GM13976 (cell line): ENCODE measurements around the gene TDRD9.

Experiments
- DNase-seq: peaks from one replicate; pipeline ENCODE4 v3.0.0; 2012; ENCODE audit warnings: low spot score
- in situ Hi-C: fragments of 300-500 bp; cut with MboI; formaldehyde crosslinking; loops from one replicate; pipeline ENCODE4 v1.12.0; 2022; ENCODE audit warnings: low sequenced_read_pairs, mixed read lengths, inconsistent platforms; ENCODE audit not compliant: unreplicated experiment
- TF ChIP-seq, protein P1 (sequence below): IDR thresholded peaks from 2 replicates; pipeline ENCODE4 v1.5.1; 2012; ENCODE audit warnings: borderline replicate concordance, mild to moderate bottlenecking; ENCODE audit not compliant: insufficient read depth; ENCODE audit errors: extremely low read depth, missing control alignments, control extremely low read depth

The TDRD9 gene

DNA sequence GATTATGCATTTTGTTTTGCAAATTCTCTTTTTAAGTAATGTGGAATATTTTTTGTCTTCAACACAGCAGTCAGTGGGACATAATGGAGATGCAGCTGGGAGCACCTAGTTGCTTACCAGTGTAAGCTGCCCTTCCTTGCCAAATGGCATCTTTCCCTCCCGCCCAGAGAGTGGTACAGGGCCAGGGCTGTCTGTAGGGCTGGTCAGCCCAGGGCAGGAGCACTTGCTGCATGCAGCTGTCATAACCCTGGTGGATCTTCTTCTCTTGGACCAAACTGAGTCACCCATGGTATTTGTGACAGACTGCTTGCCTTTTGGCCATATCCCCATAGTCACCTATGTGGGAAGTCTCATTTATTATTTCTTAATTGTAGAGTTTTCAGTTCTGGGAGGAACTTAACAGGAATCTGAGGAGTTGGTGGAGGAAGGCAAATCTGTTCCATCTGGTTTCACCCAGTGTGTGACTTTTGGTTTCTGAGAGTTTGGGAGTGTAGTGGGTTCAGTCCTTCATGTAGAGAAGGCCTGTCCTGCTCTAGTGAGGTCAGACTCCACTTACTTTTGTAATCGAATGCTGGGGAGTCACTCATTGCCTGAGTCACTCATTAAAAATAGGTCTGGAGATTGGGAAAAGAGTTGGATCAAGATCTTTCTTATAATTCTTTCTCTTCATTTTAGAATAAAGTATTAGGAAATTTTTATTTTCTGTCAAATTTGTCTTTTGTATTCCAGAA, 95.2 kb downstream of the TDRD9 start:
- TF ChIP-seq, protein P1, sequence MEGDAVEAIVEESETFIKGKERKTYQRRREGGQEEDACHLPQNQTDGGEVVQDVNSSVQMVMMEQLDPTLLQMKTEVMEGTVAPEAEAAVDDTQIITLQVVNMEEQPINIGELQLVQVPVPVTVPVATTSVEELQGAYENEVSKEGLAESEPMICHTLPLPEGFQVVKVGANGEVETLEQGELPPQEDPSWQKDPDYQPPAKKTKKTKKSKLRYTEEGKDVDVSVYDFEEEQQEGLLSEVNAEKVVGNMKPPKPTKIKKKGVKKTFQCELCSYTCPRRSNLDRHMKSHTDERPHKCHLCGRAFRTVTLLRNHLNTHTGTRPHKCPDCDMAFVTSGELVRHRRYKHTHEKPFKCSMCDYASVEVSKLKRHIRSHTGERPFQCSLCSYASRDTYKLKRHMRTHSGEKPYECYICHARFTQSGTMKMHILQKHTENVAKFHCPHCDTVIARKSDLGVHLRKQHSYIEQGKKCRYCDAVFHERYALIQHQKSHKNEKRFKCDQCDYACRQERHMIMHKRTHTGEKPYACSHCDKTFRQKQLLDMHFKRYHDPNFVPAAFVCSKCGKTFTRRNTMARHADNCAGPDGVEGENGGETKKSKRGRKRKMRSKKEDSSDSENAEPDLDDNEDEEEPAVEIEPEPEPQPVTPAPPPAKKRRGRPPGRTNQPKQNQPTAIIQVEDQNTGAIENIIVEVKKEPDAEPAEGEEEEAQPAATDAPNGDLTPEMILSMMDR: no peak
- in situ Hi-C loops: no loop called here
- DNase-seq: no peak

DNA sequence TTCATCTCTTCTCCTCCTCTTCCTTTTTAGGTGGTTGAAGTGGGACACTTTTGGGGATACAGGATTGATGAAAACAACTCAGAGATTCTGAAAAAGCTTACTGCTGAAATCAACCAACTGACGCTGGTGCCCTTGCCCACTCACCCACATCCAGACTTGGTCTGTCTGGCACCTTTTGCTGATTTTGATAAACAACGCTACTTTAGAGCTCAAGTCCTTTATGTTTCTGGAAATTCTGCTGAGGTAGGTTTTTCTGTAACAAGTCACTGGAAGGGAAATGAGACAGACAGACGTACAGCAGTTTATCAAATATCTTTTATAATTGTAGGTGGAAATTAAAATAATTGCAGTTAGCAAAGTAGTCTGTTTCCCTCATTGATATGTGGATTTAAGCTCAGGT, 97.3 kb downstream of the TDRD9 start:
- in situ Hi-C loops: no loop called here
- DNase-seq: no peak
- TF ChIP-seq, protein P1: no peak

DNA sequence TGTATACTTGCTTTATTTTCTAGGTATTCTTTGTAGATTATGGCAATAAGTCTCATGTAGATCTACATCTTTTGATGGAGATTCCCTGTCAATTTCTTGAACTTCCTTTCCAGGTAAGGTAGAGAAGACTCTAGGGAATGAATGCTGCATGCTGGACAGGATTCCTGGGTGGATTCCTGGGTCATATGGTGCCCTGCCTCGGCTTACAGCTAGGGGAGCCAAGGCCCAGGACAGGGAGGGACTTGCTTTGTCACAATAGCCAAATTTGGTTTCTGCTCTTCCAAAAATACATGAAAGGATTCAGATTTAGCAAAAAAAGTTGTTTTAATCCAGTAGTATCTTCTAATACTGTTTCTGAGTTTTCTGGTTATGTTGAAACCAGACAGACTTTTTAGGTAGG, 97.8 kb downstream of the TDRD9 start:
- in situ Hi-C loops: no loop called here
- TF ChIP-seq, protein P1: no peak
- no peak for DNase-seq

DNA sequence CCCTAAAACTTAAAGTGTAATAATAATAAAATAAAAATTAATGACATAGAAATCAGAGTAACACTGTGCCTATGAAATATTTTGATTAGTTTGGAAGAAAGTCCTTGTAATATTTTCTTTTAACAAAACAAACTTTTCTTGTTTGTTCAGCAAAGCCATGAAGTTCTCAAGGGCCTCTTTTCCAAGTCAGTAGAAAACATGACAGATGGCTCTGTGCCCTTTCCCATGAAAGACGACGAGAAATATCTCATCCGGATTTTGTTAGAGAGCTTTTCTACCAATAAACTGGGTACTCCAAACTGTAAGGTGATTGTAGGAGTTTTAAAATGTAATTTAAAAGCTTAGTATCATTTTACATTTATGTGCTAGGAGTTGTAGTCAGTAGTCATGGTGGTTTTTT, 102.7 kb downstream of the TDRD9 start:
- DNase-seq: no peak
- in situ Hi-C loops: no loop called here
- TF ChIP-seq, protein P1: no peak

DNA sequence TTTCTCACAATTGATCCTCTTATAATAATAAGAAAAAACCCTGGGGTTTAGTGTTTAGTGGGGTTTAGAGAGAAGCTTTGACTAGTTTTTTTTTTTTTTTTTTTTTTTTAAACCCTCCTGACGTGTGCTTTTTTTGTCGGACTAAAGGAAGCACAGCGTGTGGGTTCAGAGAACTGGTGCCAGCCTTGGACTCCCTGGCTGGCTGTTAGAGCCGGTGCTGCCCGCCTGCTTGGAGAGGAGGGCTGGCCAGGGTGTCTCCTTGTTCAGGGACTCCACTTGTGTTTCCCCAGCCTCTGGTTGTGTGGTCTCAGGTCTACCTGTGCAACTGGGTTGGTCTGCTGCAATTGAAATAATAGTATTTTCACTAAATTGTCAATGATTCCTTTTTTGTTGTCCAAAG, 103.1 kb downstream of the TDRD9 start:
- in situ Hi-C loops: no loop called here
- DNase-seq: no peak
- TF ChIP-seq, protein P1: no peak

DNA sequence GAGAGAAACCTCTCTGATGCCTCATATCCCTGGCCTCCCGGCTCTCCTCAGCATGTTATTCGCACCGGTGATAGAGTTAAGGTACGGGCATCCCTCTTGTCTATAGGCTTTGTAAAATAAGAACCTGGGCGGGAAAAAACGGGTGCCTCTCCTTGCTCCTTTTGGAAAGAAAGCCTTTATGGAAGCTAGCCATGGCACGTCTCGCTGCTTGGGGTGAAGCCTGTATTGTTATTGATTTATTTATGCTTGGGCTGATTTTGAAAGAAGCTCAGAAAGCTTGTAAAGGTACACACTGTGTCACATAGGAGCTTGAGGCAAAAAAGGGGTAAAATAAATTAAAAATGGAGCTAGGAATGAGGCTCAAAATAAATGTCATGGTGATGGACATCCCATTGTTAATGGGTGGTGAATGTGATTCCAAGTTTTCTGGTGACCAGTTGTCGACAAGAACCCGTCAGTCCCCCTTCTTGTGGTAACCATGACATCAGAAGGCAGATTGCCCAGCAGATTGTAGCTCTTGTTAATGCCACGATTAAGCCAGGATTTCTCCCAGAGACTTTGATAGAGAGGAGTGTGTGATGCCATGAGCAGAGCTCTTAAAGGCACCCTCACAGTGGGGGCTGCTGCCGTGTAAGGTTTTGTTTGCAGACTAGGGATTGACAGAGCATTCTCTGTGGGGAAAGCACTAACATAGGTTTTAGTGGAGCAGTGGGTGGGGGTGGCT, 106.9 kb downstream of the TDRD9 start:
- DNase-seq: no peak
- in situ Hi-C loops: no loop called here
- TF ChIP-seq, protein P1: no peak
